ENCODE data around the gene MSRB3. TPM values are rescaled to one million over a fixed set of nuclear protein-coding genes. Genes with fewer than 3 reads are reported as not detected.

Gene MSRB3
- total RNA-seq (2022; extraction: Qiagen RNA extraction): 21.6 to 25.3 TPM (median 22.1 TPM) in 5 replicates

DNA sequence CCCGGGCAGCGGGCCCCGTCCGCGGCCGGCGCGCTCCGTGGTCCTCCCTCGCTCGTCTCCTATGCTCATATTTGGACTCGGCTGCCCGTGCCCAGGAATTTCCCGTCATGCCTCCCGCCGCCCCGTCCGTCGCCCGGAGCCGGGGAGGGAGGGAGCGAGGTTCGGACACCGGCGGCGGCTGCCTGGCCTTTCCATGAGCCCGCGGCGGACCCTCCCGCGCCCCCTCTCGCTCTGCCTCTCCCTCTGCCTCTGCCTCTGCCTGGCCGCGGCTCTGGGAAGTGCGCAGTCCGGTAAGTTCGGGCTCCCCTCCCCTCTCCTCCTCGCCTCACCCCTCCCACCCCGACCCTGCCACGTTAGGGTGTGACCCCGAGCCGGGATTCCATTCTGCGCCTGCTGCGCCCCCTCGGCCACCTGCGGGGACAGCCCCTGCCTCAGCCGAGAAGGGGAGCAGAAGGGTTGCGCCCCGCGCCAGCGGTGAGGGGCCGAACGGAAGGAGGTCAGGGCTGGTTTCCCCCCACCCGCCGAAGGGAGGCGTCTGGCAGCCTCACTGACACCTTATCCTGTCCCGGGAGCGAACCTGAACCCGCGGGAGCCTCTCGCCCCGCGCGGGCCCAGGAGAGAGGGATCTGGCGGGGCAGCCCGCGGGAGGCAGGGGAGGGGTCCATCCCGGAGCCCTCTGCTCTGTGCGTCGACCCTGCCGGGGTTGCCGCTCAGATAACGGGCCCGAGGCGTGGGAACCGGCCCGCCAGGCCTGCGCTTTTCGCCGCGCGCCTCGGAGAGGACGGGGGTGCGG is at the start of gene MSRB3:
Gene MSRB3 (plus strand): TSS at position 108 of the 793 bp plus-strand sequence. CDS start 29,897 bp downstream, outside the sequence.

Other genes with a start within 250 kb of the MSRB3 start
- gene WIF1, start 157.4 kb upstream of the MSRB3 start, total RNA-seq (2022; extraction: Qiagen RNA extraction): not detected in 5 replicates
- 7.7 to 12.9 TPM (median 10.7 TPM) in 5 replicates for gene LEMD3, start 109.1 kb upstream of the MSRB3 start, total RNA-seq (2022; extraction: Qiagen RNA extraction)